ENCODE data around the gene ASIC5. TPM values are rescaled to one million over a fixed set of nuclear protein-coding genes. Genes with fewer than 3 reads are reported as not detected.

ASIC5 gene
- total and polyA plus RNA-seq, 2 of the 4 experiments (the other 2 are of a cell fraction) = not detected

GRCh38 chr4:155899891-155900290 lies 33.8 kb upstream of the ASIC5 start:
- no peak overlapping the region for H2BK20ac ChIP-seq (ENCODE audit: low read depth, low read length)
- H4K20me1 ChIP-seq (ENCODE audit: insufficient read depth, low read length) = no peaks in the 10 kb centered on the region
- H4K5ac ChIP-seq (ENCODE audit: low read depth, low read length) = no peak overlapping the region
- no peak overlapping the region for H3K56ac ChIP-seq (ENCODE audit: extremely low read depth, insufficient read depth, low read length)
- H2AFZ ChIP-seq (replicated peaks; ENCODE audit: low read length, poor library complexity) = no peak overlapping the region
- no peak overlapping the region for H3K4me3 ChIP-seq (ENCODE audit: insufficient read depth, low read depth, low read length)
- H3K4me1 ChIP-seq (ENCODE audit: control insufficient read depth, insufficient read depth, low read length) = no peaks in the 10 kb centered on the region
- H3K4me2 ChIP-seq (ENCODE audit: low read depth, low read length) = no peak overlapping the region
- H3K9me1 ChIP-seq (ENCODE audit: insufficient read depth, low read length) = no peaks in the 10 kb centered on the region
- H3K27me3 ChIP-seq (ENCODE audit: control insufficient read depth, insufficient read depth, low read length) = no peaks in the 10 kb centered on the region
- no peaks in the 10 kb centered on the region for H3K9me3 ChIP-seq (ENCODE audit: control insufficient read depth, insufficient read depth, low read length)
- intact Hi-C loops (cut with micrococcal nuclease) = no loop called here
- CTCF ChIA-PET = no interaction called here
- DNase-seq = no peak
- H3K9ac ChIP-seq (ENCODE audit: low read depth, low read length) = no peak overlapping the region
- H2BK5ac ChIP-seq (ENCODE audit: low read depth, low read length, poor library complexity, severe bottlenecking) = no peak overlapping the region
- POLR2A ChIA-PET (ENCODE audit: unreplicated experiment) = no interaction called here
- no TSS peak for BruUV-seq (replicated peaks)
- H3K14ac ChIP-seq (replicated peaks; ENCODE audit: low read depth, low read length) = no peak overlapping the region
- in situ Hi-C loops (cut with MboI; ENCODE audit: low sequenced_read_pairs) = no loop called here
- no peak overlapping the region for H4K91ac ChIP-seq (ENCODE audit: insufficient read depth, low read depth, low read length)
- H2AK9ac ChIP-seq (replicated peaks; ENCODE audit: low read depth, low read length, poor library complexity) = no peak overlapping the region
- WGBS, 2 experiments (ENCODE audit: extremely low coverage in 2 of 2, insufficient read length in 1 of 2) = no CpG with 5 or more reads among the region's 3 CpGs
- no peak overlapping the region for H2BK15ac ChIP-seq (ENCODE audit: low read depth, low read length)
- ATAC-seq (ENCODE audit: low read depth) = no peak
- H3K4ac ChIP-seq (ENCODE audit: low read depth, low read length) = no peak overlapping the region
- H3K23ac ChIP-seq (ENCODE audit: low read depth, low read length) = no peak overlapping the region
- no peak for TF ChIP-seq MXI1 (IDR thresholded peaks at IDR 0.05; ENCODE audit: borderline replicate concordance, low read depth, low read length)
- no peak for TF ChIP-seq NFE2L2 (IDR thresholded peaks at IDR 0.05; ENCODE audit: low read depth, low read length)
- TF ChIP-seq RAD21 (IDR thresholded peaks at IDR 0.05; ENCODE audit: low read length) = no peak
- TF ChIP-seq POLR2A (IDR thresholded peaks at IDR 0.05; ENCODE audit: low read depth, low read length) = no peak
- TF ChIP-seq FOS (IDR thresholded peaks at IDR 0.05; ENCODE audit: low read depth, low read length) = no peak
- no peak for TF ChIP-seq CEBPB (IDR thresholded peaks at IDR 0.05; ENCODE audit: low read depth, low read length)
- TF ChIP-seq SMC3 (IDR thresholded peaks at IDR 0.05; ENCODE audit: low read depth, low read length) = no peak
- no peak for TF ChIP-seq RCOR1 (IDR thresholded peaks at IDR 0.05; ENCODE audit: insufficient replicate concordance, low read length)
- TF ChIP-seq RFX5 (IDR thresholded peaks at IDR 0.05; ENCODE audit: low read depth, low read length) = no peak
- TF ChIP-seq, protein P1, sequence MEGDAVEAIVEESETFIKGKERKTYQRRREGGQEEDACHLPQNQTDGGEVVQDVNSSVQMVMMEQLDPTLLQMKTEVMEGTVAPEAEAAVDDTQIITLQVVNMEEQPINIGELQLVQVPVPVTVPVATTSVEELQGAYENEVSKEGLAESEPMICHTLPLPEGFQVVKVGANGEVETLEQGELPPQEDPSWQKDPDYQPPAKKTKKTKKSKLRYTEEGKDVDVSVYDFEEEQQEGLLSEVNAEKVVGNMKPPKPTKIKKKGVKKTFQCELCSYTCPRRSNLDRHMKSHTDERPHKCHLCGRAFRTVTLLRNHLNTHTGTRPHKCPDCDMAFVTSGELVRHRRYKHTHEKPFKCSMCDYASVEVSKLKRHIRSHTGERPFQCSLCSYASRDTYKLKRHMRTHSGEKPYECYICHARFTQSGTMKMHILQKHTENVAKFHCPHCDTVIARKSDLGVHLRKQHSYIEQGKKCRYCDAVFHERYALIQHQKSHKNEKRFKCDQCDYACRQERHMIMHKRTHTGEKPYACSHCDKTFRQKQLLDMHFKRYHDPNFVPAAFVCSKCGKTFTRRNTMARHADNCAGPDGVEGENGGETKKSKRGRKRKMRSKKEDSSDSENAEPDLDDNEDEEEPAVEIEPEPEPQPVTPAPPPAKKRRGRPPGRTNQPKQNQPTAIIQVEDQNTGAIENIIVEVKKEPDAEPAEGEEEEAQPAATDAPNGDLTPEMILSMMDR (conservative IDR thresholded peaks at IDR 0.05; ENCODE audit: low read depth, low read length) = no peak
- TF ChIP-seq CHD1 (IDR thresholded peaks at IDR 0.05; ENCODE audit: low read depth, low read length) = no peak
- TF ChIP-seq USF2 (IDR thresholded peaks at IDR 0.05; ENCODE audit: low read depth, low read length) = no peak
- no peak for TF ChIP-seq MAFK (IDR thresholded peaks at IDR 0.05; ENCODE audit: low read depth, low read length)
- TF ChIP-seq MAZ (IDR thresholded peaks at IDR 0.05; ENCODE audit: borderline replicate concordance, low read depth, low read length) = no peak
- TF ChIP-seq ELK1 (IDR thresholded peaks at IDR 0.05; ENCODE audit: borderline replicate concordance, low read depth, low read length) = no peak
- TF ChIP-seq BHLHE40 (IDR thresholded peaks at IDR 0.05; ENCODE audit: low read depth, low read length) = no peak
- no peak overlapping the region for H2BK120ac ChIP-seq (ENCODE audit: low read depth, low read length)
- H2AK5ac ChIP-seq (ENCODE audit: low read depth, low read length) = no peak overlapping the region
- H3K36me3 ChIP-seq (ENCODE audit: control insufficient read depth, insufficient read depth, low read length) = no peaks in the 10 kb centered on the region
- dilution Hi-C loops (cut with HindIII; ENCODE audit: low sequenced_read_pairs, unreplicated experiment) = no loop called here
- H3K27ac ChIP-seq (ENCODE audit: insufficient read depth, low read length) = no peak overlapping the region
- H3K79me1 ChIP-seq (ENCODE audit: low read depth in 1 of 2, low read length in 2 of 2) = no peaks in the 10 kb centered on the region
- H3K18ac ChIP-seq (ENCODE audit: low read depth, low read length) = no peak overlapping the region
- no peak overlapping the region for H4K8ac ChIP-seq (ENCODE audit: low read depth in 2 of 2, low read length in 2 of 2)
